Central memory CD8-positive, alpha-beta T cell (primary cell): ENCODE results near the gene PRKCA.

ENCODE experiments used
- ATAC-seq: fragments of 150-1000 bp; cut with Tn5 transposase; replicated peaks from 2 replicates; pipeline ENCODE4 v1.10.0; 2022; ENCODE audit warnings: mild to moderate bottlenecking, moderate FRiP score, moderate number of reproducible peaks; ENCODE audit not compliant: poor library complexity, severe bottlenecking; ENCODE audit errors: extremely low read depth
- DNase-seq, 2 donors: peaks; one replicate each; pipeline ENCODE4 v3.0.0; 2021; ENCODE audit warnings: low spot score in 2 of 2
- H3K27ac Mint-ChIP-seq: one replicate; pipeline ENCODE4 v1.8.0; 2022; ENCODE audit warnings: low read depth, mild to moderate bottlenecking, moderate library complexity, mixed read lengths
- H3K27me3 Mint-ChIP-seq: one replicate; pipeline ENCODE4 v1.8.0; 2022; ENCODE audit warnings: mixed read lengths
- H3K36me3 Mint-ChIP-seq: one replicate; pipeline ENCODE4 v1.8.0; 2022; ENCODE audit warnings: mild to moderate bottlenecking, moderate library complexity, mixed read lengths; ENCODE audit not compliant: insufficient read depth
- H3K4me1 Mint-ChIP-seq: one replicate; pipeline ENCODE4 v1.8.0; 2022; ENCODE audit warnings: mixed read lengths
- H3K4me3 Mint-ChIP-seq: one replicate; pipeline ENCODE4 v1.8.0; 2022; ENCODE audit warnings: mild to moderate bottlenecking, moderate library complexity, mixed read lengths
- H3K9me3 Mint-ChIP-seq: one replicate; pipeline ENCODE4 v1.8.0; 2022; ENCODE audit warnings: mixed read lengths

Gene PRKCA

DNA sequence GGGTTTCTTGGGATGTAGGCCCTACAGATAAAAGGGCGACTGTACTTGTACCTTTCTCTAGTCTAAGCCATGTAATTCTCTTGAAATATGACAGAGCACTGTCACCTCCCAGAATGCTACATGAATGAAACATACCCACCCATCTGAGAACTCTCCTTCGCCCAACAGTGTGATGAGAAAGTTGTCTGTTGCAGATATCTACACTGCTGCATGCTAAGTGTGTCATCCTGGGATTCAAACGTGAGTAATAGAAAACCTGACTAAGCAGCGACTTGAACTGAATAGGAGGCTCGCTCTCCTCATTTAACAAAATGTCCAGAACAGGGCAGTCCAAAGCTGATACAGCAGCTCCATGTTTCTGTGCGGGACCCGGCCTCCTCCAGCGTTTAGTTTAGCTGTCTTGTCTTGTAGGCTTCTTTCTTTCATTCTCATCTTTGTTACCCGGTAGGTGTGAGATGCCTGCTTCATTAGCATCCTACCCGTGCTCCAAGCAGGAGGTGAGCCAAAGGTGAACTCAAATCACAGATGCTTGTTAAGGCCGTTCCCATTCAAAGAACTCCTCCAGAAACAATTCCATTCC lies 211.9 kb downstream of the PRKCA start:
- H3K27me3 Mint-ChIP-seq, result no peaks in the 10 kb centered on the region
- H3K4me3 Mint-ChIP-seq, result no peak overlapping the region
- no peak overlapping the region for H3K27ac Mint-ChIP-seq
- H3K9me3 Mint-ChIP-seq, result no peaks in the 10 kb centered on the region
- H3K4me1 Mint-ChIP-seq, result peaks cover 6% of the 10 kb centered on the region
- DNase-seq (no peak), ATAC-seq (no peak)
- H3K36me3 Mint-ChIP-seq, result no peaks in the 10 kb centered on the region

DNA sequence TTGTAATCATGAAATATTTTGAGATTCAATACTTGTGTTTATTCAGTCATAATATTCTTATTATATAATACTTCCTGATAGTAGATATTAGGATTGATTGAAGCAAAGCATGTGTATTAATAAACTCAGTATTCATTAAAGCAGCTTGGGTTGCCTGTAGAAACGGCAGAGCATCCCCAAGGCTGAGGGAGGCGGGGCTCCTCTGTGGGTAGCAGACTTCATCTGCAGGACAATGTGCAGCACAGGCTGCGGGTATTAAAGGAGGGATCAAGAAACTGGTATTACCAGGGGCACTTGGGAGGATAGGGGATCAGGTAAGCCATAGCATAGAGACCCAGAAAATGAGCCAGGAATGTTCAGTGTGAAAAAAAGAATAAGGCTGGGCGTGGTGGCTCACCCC lies 213.6 kb downstream of the PRKCA start:
- Mint-ChIP-seq H3K4me3 (no peak overlapping the region), H3K9me3 (no peaks in the 10 kb centered on the region), H3K27me3 (no peaks in the 10 kb centered on the region), H3K27ac (peak overlapping the region; percentile 30), H3K4me1 (no peaks in the 10 kb centered on the region), H3K36me3 (no peaks in the 10 kb centered on the region)
- ATAC-seq (no peak), DNase-seq (no peak)

DNA sequence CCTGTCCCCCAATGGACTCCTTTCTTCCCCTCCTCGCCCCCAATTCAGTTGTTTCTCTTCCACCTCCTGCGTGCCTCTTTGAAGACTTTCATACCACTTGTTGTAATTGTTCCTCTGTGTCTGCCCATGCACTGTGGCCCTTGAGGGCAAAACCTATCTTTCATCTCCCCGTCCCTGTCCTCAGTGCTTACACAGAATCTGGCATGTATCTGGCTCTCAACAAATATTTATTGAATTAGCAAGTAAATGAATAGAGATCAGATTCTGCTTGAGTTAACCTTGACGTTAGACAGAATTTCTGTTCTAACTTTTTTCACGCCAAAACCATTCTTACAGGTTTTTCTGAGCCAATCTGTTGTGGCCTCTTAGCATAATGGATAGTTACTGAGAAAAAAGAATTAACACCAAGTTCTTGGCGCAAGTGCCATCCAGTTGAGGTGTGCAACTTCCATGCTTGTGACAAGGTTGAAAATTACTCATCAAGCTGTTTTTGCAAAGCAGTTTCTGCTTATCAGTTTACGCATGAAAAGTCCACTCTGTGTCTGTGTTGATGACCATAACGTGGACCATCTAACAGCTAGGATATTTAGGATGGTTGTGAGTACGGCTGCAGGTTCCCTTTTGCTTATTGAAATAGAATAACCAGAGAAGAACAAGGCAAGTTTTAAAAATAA lies 215.1 kb downstream of the PRKCA start:
- no peaks in the 10 kb centered on the region for H3K27me3 Mint-ChIP-seq
- peak overlapping the region; percentile 49 for H3K27ac Mint-ChIP-seq
- H3K4me1 Mint-ChIP-seq, result no peaks in the 10 kb centered on the region
- no peak for DNase-seq
- H3K9me3 Mint-ChIP-seq, result no peaks in the 10 kb centered on the region
- ATAC-seq, result no peak
- no peaks in the 10 kb centered on the region for H3K36me3 Mint-ChIP-seq
- H3K4me3 Mint-ChIP-seq, result no peak overlapping the region

- no peak for DNase-seq
- H3K9me3 Mint-ChIP-seq, result no peaks in the 10 kb centered on the region
- H3K4me1 Mint-ChIP-seq, result no peaks in the 10 kb centered on the region
- peaks cover 2% of the 10 kb centered on the region for H3K36me3 Mint-ChIP-seq
- H3K27me3 Mint-ChIP-seq, result no peaks in the 10 kb centered on the region
- no peak overlapping the region for H3K4me3 Mint-ChIP-seq
- H3K27ac Mint-ChIP-seq, result peak overlapping the region; percentile 49
- no peak for ATAC-seq
These were observed 215.7 kb downstream of the PRKCA start for GRCh38 chr17:66518108-66518507.

- Mint-ChIP-seq H3K36me3 (peaks cover 2% of the 10 kb centered on the region), H3K4me1 (no peaks in the 10 kb centered on the region), H3K27ac (no peak overlapping the region)
These were observed 216.3 kb downstream of the PRKCA start for GRCh38 chr17:66518677-66519076.

GRCh38 chr17:66519154-66519553 lies 216.7 kb downstream of the PRKCA start:
- ATAC-seq (no peak), DNase-seq (no peak)
- Mint-ChIP-seq H3K27ac (no peak overlapping the region), H3K4me1 (no peaks in the 10 kb centered on the region), H3K27me3 (no peaks in the 10 kb centered on the region), H3K36me3 (peaks cover 2% of the 10 kb centered on the region), H3K4me3 (no peak overlapping the region), H3K9me3 (no peaks in the 10 kb centered on the region)

More at GRCh38 chr17:66518677-66519076, 216.3 kb downstream of the PRKCA start:
- Mint-ChIP-seq H3K27me3 (no peaks in the 10 kb centered on the region), H3K9me3 (no peaks in the 10 kb centered on the region), H3K4me3 (no peak overlapping the region)
- DNase-seq, result no peak
- ATAC-seq, result no peak

DNA sequence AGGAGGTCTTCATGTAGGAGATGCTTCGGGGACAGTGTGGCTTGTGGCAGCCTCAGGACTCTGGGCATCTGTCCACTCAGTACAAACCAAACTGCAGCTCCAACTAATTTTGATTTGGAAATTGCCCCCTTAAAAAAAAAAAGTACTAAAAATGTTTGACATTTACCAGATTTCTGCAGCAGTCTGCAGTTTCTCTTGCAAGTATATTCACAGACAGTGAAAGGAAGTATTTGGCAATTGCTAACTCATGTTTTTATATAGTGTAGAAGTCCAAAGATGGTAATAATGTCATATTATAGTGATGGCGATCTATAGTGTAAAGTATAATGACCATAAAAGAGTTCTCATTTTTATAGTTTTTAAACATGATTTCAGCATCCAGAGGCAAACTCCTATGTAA lies 218.6 kb downstream of the PRKCA start:
- ATAC-seq, result no peak
- no peak overlapping the region for H3K27ac Mint-ChIP-seq
- no peak overlapping the region for H3K4me3 Mint-ChIP-seq
- H3K4me1 Mint-ChIP-seq, result no peaks in the 10 kb centered on the region
- H3K9me3 Mint-ChIP-seq, result no peaks in the 10 kb centered on the region
- no peaks in the 10 kb centered on the region for H3K27me3 Mint-ChIP-seq
- no peak for DNase-seq
- peaks cover 2% of the 10 kb centered on the region for H3K36me3 Mint-ChIP-seq

DNA sequence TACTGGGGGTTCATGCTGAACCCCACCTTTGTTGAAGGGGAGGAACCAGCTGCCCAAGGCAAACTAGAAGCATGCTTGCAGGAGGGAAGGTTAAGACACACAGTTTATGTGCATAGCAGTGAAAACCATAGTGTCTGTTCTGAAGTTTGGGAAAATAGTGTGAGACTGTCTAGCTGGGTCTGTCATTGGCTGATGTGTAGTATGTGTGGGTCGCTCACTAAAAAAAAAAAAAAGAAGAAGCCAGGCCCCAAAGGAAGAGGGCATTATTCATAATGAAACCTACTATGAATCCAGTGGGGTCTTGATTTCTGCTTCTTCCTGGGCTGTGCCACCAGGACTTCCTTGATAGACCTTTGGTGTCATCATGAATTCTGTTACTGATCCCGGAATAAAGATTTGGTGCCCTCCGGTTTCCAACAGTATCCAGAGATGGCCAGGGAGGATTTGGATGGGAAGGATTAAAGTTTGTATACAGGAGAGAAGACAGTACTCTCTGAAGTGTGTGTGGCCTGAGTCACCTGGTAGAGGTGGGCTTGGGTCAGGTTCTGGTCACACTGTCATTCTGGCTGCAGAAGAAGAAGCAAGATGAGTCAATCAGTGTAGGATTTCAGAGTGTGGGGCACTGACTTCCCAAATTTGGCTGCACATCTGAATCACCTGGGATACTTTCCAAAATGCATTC lies 220.3 kb downstream of the PRKCA start:
- H3K36me3 Mint-ChIP-seq, result peaks cover 2% of the 10 kb centered on the region
- no peaks in the 10 kb centered on the region for H3K9me3 Mint-ChIP-seq
- DNase-seq (no peak), ATAC-seq (no peak)
- no peak overlapping the region for H3K4me3 Mint-ChIP-seq
- no peaks in the 10 kb centered on the region for H3K27me3 Mint-ChIP-seq
- H3K27ac Mint-ChIP-seq, result no peak overlapping the region
- H3K4me1 Mint-ChIP-seq, result no peaks in the 10 kb centered on the region

GRCh38 chr17:66523378-66524200 lies 221.2 kb downstream of the PRKCA start:
- DNase-seq, result no peak
- H3K27ac Mint-ChIP-seq, result no peak overlapping the region
- ATAC-seq, result no peak
- H3K4me3 Mint-ChIP-seq, result no peak overlapping the region
- no peaks in the 10 kb centered on the region for H3K27me3 Mint-ChIP-seq
- H3K9me3 Mint-ChIP-seq, result no peaks in the 10 kb centered on the region
- H3K36me3 Mint-ChIP-seq, result peaks cover 4% of the 10 kb centered on the region
- no peaks in the 10 kb centered on the region for H3K4me1 Mint-ChIP-seq

DNA sequence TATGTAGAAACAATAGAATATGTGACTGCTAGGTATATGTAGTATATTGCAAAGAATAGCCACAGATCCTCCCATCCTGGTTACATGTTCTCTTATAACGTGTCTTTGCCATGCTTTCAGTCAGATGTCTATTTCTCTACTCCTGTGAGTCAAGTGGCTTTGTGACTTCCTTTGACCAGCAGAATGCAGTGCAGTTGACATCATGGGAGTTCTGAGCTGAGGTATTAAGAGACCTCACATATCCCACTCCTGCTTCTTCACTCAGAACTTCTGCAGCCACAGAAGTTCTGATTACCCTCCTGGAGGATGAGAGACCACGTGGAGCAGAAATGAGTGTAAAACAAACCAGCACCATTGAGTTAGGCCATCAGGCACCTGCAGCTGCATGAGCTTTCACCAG lies 222.5 kb downstream of the PRKCA start:
- Mint-ChIP-seq H3K9me3 (no peaks in the 10 kb centered on the region), H3K36me3 (peaks cover 5% of the 10 kb centered on the region), H3K27me3 (no peaks in the 10 kb centered on the region), H3K4me3 (no peak overlapping the region), H3K27ac (no peak overlapping the region), H3K4me1 (no peaks in the 10 kb centered on the region)
- DNase-seq (no peak), ATAC-seq (no peak)

GRCh38 chr17:66525338-66525737 lies 222.9 kb downstream of the PRKCA start:
- ATAC-seq (no peak), DNase-seq (no peak)
- no peaks in the 10 kb centered on the region for H3K9me3 Mint-ChIP-seq
- H3K36me3 Mint-ChIP-seq, result peaks cover 5% of the 10 kb centered on the region
- no peaks in the 10 kb centered on the region for H3K27me3 Mint-ChIP-seq
- no peaks in the 10 kb centered on the region for H3K4me1 Mint-ChIP-seq
- H3K4me3 Mint-ChIP-seq, result no peak overlapping the region
- no peak overlapping the region for H3K27ac Mint-ChIP-seq

DNA sequence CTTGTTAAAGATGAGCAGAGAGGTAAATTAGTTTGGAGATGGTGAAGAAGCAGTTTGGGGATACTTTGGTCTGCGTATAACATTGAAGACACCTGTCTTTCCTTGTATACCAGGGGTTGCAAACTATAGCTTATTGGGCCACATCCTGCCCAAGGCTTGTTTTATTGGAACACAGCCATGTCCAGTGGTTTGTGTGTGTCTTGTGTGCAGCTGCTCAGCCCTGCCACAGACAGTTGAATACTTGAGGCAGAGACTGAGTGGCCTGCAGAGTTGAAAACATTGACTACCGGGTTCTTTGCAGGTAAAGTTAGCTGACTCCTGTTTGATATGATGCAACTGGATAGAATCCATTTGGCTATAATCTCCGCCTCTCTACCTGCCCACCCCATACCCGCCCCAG lies 224.4 kb downstream of the PRKCA start:
- Mint-ChIP-seq H3K36me3 (peaks cover 5% of the 10 kb centered on the region), H3K4me1 (no peaks in the 10 kb centered on the region), H3K27me3 (no peaks in the 10 kb centered on the region), H3K4me3 (no peak overlapping the region), H3K27ac (peak overlapping the region; percentile 1), H3K9me3 (no peaks in the 10 kb centered on the region)
- DNase-seq, result no peak
- ATAC-seq, result no peak
